ENCODE measurements around the gene NUP133.
"Not testable (repeated sequence)": the region's sequence is repeated elsewhere in the genome, so short reads cannot be mapped to it uniquely, and the experiment has no call there.

DNA sequence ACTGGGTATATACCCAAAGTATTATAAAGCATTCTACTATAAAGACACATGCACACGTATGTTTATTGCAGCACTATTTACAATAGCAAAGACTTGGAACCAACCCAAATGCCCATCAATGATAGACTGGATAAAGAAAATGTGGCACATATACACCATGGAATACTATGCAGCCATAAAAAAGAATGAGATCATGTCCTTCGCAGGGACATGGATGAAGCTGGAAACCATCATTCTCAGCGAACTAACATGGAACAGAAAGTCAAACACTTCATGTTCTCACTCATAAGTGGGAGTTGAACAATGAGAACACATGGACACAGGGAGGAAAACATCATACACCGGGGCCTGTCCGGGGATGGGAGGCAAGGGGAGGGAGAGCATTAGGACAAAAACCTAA lies 113.6 kb downstream of the NUP133 start:
- not testable (repeated sequence) for TF ChIP-seq POLR2A, POLR2AphosphoS5 (IDR thresholded peaks at IDR 0.05; ENCODE audit: low read depth, low read length)

Measured in GM12891 (cell line).